Fibroblast of skin of left quadriceps (primary cell): ENCODE results near the gene MAPK10.
A peak's percentile ranks its signal among the peaks of the same experiment; 100 is the strongest.
"Not testable (repeated sequence)": the region's sequence is repeated elsewhere in the genome, so short reads cannot be mapped to it uniquely, and the experiment has no call there.

Experiments
- DNase-seq, 2 experiments: peaks; one replicate each; pipeline ENCODE4 v3.0.0-alpha.2; 2013; ENCODE audit warnings: low read depth in 2 of 2

MAPK10 gene

GRCh38 chr4:86107112-86107511, 252.7 kb downstream of the MAPK10 start:
- DNase-seq = no peak

GRCh38 chr4:86106475-86106874, 253.4 kb downstream of the MAPK10 start:
- no peak for DNase-seq

GRCh38 chr4:86101841-86102240, 258.0 kb downstream of the MAPK10 start:
- no peak for DNase-seq

GRCh38 chr4:86101410-86101809, 258.4 kb downstream of the MAPK10 start:
- no peak for DNase-seq

- DNase-seq = no peak
Measured at GRCh38 chr4:86100539-86101215, 259.2 kb downstream of the MAPK10 start.

GRCh38 chr4:86099348-86099747, 260.5 kb downstream of the MAPK10 start:
- DNase-seq = no peak

GRCh38 chr4:86098691-86099090, 261.2 kb downstream of the MAPK10 start:
- DNase-seq = no peak

GRCh38 chr4:86096373-86096772, 263.5 kb downstream of the MAPK10 start:
- no peak for DNase-seq

- DNase-seq = peak; percentile 71 to 72
Measured at GRCh38 chr4:86092684-86093083, 267.2 kb downstream of the MAPK10 start.

- DNase-seq = no peak
Measured at GRCh38 chr4:86091201-86091600, 268.7 kb downstream of the MAPK10 start.

- no peak for DNase-seq
Measured at GRCh38 chr4:86089781-86090323, 270.0 kb downstream of the MAPK10 start.

- no peak for DNase-seq
Measured at GRCh38 chr4:86089053-86089452, 270.8 kb downstream of the MAPK10 start.

GRCh38 chr4:86075796-86076195, 284.1 kb downstream of the MAPK10 start:
- DNase-seq = not testable (repeated sequence)

GRCh38 chr4:86060341-86060740, 299.5 kb downstream of the MAPK10 start:
- no peak for DNase-seq

- no peak for DNase-seq
Measured at GRCh38 chr4:86058621-86059020, 301.2 kb downstream of the MAPK10 start.

GRCh38 chr4:86055898-86056297, 304.0 kb downstream of the MAPK10 start:
- peak; percentile 21 to 27 for DNase-seq

GRCh38 chr4:86054286-86055032, 305.4 kb downstream of the MAPK10 start:
- peak; percentile 44 to 49 for DNase-seq

- no peak for DNase-seq
Measured at GRCh38 chr4:86050496-86050895, 309.4 kb downstream of the MAPK10 start.

- peak; percentile 30 to 36 for DNase-seq
Measured at GRCh38 chr4:86048426-86048825, 311.4 kb downstream of the MAPK10 start.

GRCh38 chr4:86044593-86044985, 315.3 kb downstream of the MAPK10 start:
- no peak for DNase-seq

- peak; percentile 48 to 54 for DNase-seq
Measured at GRCh38 chr4:86043755-86044592, 315.9 kb downstream of the MAPK10 start.

- no peak for DNase-seq
Measured at GRCh38 chr4:86038037-86038436, 321.8 kb downstream of the MAPK10 start.
